COLO668 (cell line): ENCODE data around the gene SFXN3.
A peak's percentile ranks its signal among the peaks of the same experiment; 100 is the strongest.

ENCODE experiments used
- DNase-seq: peaks from one replicate; lab custom pipeline; 2025; ENCODE audit not compliant: unreplicated experiment; lab: John Stamatoyannopoulos, UW

Gene SFXN3, protein sequence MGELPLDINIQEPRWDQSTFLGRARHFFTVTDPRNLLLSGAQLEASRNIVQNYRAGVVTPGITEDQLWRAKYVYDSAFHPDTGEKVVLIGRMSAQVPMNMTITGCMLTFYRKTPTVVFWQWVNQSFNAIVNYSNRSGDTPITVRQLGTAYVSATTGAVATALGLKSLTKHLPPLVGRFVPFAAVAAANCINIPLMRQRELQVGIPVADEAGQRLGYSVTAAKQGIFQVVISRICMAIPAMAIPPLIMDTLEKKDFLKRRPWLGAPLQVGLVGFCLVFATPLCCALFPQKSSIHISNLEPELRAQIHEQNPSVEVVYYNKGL

GRCh38 chr10:101031128-101031795 is at the start of gene SFXN3, which contains the start of gene PDZD7:
Gene SFXN3 (plus strand): TSS chr10:101031234. CDS start chr10:101034695, 3,461 bp downstream.
Gene PDZD7 (minus strand): TSS chr10:101031129. CDS start chr10:101030219, 910 bp downstream.
- peak; percentile 90 for DNase-seq

- no peak for DNase-seq
Measured at GRCh38 chr10:100982916-100983830, 47.9 kb upstream of the SFXN3 start.

DNA sequence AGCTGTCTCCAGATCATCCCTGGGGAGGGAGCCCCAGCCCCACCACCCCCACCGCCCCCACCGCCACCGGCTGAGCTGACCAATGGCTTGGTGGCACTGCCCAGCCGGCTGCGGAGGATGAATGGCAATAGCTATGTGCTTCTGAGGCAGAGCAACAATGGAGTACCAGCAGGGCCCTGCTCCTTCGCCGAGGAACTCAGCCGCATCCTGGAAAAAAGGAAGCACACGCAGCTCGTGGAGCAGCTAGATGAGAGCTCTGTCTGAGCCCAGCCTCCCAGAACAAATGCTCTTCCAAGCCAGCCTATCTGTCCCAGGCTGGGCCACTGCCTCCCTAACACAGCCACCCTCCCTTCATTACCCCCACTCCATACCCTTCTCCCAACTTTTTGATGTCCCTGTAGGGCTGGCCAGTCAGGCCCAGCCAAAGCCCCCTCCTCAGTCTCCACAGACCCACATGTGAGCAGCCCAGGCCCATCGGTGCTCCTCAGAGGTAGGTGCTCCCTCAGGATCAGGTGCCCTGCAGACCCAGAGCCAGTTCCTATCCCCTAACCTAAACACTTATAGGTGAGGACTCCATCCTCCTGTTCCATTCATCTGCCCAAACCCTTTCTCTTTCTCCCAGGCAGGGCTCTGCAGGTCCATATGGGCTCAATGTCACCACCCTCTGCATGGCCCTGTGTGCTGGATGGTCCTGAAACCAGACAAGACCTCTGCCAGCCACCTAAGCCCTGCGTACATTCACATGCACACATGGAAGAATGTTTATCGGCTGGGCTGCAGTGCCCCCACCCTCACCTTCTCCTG is 47.0 kb upstream of the SFXN3 start:
- DNase-seq: no peak

DNA sequence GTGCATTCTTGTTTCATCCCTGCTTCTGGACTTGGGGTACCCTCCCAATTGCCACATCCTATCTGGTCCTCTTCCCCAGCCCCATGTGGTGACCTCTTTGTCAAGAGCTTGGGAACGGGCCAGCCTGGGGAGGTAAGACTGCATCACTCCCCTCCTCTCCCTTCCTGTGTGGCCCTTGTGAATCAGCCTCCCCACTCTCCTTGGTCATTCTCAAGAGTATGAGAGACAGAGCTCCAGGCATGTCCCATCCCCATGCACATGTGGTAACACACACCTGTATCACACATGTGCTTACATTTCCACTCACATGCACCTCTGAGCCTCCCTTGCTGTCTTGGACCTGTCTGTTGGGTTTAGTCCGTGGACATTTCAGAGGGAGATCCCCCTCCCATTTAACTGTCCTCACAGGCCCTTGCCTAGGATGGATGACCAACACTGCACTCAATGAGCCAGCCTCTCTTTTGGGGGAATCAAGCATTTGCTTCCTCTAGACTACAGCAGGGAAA is 46.3 kb upstream of the SFXN3 start:
- no peak for DNase-seq

DNA sequence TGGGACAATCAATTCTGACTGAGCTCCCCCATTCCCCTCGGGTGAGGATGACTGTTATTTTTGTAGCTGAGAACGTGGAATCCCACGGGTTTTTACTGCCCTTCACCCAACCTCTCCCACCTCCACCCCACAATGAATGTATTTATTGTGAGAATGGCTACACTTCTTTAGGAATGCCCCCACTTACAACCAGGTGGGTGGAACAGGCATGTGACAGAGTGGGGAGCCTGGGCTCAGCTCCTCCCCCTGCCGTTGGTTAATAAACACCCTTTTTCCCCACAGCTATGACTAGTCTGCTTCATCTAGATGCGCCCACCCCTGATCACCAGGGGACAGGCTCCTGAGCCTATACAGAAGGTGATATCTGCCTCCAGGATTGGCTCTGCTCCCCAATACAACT is 45.7 kb upstream of the SFXN3 start:
- DNase-seq: no peak

GRCh38 chr10:100986623-100986951 is 44.4 kb upstream of the SFXN3 start:
- DNase-seq: no peak

GRCh38 chr10:100986952-100987684 is 43.9 kb upstream of the SFXN3 start, which contains the start of the genes MRPL43 and TWNK:
Gene MRPL43 (minus strand): TSS chr10:100987497. CDS start chr10:100987443, 54 bp downstream.
Gene TWNK (plus strand): TSS chr10:100987543. CDS start chr10:100988211, 668 bp downstream.
- peak; percentile 67 for DNase-seq

GRCh38 chr10:100987685-100988049 is 43.4 kb upstream of the SFXN3 start:
- DNase-seq: no peak

DNA sequence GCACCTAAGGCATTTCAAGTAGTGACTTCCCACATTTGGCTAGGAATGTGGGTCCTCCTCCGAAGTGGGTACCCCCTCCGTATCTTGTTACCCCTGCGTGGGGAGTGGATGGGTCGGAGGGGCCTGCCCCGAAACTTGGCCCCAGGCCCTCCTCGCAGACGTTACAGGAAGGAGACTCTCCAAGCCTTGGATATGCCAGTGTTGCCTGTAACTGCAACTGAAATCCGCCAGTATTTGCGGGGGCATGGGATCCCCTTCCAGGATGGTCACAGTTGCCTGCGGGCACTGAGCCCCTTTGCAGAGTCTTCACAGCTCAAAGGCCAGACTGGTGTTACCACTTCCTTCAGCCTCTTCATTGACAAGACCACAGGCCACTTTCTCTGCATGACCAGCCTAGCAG is 42.9 kb upstream of the SFXN3 start:
- no peak for DNase-seq

DNA sequence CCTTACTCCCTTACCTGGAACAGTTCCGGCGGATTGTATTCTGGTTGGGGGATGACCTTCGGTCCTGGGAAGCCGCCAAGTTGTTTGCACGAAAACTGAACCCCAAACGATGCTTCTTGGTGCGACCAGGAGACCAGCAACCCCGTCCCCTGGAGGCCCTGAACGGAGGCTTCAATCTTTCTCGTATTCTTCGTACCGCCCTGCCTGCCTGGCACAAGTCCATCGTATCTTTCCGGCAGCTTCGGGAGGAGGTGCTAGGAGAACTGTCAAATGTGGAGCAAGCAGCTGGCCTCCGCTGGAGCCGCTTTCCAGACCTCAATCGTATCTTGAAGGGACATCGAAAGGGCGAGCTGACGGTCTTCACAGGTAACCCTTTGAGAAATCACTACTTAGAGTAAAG is 41.9 kb upstream of the SFXN3 start:
- no peak for DNase-seq

- no peak for DNase-seq
Measured at GRCh38 chr10:100993986-100994708, 36.9 kb upstream of the SFXN3 start.

- no peak for DNase-seq
Measured at GRCh38 chr10:100995181-100995580, 35.9 kb upstream of the SFXN3 start.

DNA sequence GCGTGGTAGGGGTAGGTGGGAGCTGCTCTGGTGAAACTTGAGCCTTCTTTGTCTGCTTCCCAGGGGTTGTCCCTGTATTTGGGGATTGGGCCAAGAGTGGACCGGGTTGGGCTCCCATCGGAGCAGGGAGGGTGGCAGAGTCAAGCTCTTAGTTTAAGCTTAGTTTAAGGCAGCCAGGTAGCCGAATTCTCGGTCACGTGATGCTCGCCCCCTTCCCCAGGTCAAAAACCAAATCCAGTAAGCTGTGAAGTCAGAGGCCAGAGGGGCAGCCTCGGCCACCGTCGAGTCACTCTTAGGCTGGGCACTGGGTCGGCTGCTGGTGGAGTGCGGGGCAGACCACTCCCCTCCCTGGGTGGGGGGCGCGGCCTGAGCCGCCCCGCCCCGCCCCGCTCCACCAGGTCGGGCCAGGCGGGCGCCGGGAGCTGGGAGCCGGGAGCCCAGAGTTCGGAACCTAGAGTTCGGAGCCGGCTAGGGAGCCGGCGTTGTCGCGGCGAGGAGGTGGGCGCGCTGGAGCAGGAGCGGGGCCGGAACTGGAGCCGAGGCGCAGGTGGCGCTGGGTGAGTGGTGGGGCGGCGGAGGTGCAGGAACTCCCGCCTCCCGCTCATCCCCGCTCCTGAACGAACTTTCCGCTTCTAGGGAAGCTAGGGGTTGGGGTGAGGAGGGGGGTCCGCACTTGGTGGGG is 34.2 kb upstream of the SFXN3 start:
- peak; percentile 45 for DNase-seq

GRCh38 chr10:100997360-100998182 is 33.5 kb upstream of the SFXN3 start:
- peak; percentile 80 for DNase-seq

DNA sequence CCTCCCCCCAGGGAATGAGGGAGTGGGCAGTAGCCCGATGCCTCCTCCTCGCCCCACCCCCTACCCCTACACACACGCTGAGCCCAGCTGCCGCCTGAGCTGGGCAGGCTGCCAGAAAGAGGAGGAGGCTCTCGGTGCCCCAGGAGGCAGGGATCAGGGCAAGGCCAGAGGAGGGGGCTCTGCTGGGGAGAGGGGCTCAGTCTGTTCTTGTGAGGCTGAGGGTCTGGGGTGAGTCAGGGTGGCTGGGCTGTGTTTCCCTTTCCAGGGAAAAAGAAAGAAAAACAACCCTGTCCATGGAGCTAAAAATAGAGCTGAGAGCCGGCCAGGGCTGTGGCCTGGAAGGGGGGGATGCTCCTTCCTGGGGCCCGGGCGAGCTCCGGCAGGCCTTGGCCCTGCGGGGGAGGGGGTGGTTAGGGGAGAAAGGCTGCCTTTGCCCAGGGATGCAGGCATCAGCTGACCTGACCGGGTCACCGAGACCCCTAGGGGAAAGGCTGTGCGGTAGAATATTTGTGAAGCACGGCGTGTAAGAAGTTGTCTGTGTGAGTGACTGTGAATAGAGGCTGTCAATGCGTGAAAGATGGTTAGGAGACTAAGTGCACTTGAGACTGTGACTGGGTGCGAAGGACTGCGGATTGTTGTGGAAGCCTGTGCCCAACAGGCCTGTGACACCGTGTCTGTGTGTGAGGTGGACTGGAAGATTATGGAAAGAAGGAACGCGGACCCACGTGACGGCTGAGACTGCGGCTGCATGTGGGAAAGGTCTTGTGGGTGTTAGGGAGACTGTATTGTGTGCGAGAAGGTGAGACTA is 32.6 kb upstream of the SFXN3 start:
- DNase-seq: peak; percentile 90

DNA sequence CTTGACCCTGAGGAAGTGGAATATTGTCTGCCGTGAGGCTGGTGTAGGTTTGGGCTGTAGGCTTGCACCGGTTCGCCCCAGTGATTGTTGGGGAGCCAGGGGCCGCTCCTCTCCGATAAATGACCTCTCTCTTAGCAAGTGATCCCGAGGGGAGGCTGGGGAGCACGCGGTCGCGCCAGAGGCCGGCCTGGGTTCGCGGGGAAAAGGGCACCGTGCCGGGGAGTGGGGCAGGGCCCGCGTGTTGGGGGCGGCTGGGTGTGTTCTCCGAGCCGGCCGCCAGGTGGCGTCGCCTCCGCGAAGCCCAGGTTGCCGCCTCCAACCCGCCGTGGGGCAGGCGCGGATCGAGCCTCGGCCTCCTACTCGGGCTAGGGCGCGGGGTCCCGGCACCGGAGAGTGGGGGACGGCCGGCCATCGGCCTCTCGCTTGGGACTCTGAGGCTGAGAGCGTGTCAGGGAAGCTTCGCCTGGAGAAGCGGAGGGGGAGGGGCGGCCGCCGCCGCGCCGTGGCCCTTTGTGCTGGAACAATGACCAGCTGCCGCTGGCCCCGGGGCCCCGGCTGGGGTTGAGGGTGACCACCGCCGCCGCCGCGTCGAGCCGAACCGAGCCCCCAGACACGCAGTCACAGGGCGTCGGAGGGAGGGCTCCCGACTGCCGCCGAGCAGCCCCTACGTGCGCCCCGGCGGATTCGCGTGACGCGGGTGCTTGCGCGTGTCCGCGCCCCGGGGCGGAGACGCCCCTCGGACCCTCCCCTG is 31.9 kb upstream of the SFXN3 start:
- peak; percentile 74 for DNase-seq
